Measurements from ENCODE around the gene GSTM3. TPM values are rescaled to one million over a fixed set of nuclear protein-coding genes. Genes with fewer than 3 reads are reported as not detected.
A peak's percentile ranks its signal among the peaks of the same experiment; 100 is the strongest.
"Not testable (repeated sequence)": the region's sequence is repeated elsewhere in the genome, so short reads cannot be mapped to it uniquely, and the experiment has no call there.

GSTM3 gene
- total RNA-seq, 2 donors from 2014 or later: 4.1 to 8.7 TPM

- peak in 1 of 2 donors; percentile 26 for DNase-seq
- no peak for ATAC-seq
- intact Hi-C loops (cut with DNase I, micrococcal nuclease): no loop called here
These were observed 24.6 kb upstream of the GSTM3 start for GRCh38 chr1:109765483-109765815.

- ATAC-seq: no peak
- DNase-seq: peak in 1 of 2 donors; percentile 28
- intact Hi-C loops (cut with DNase I, micrococcal nuclease): no loop called here
These were observed 24.0 kb upstream of the GSTM3 start for GRCh38 chr1:109764561-109765482.

GRCh38 chr1:109763646-109764415, 23.0 kb upstream of the GSTM3 start, which contains the start of gene EPS8L3:
Gene EPS8L3, minus strand, starts transcription at chr1:109763923. Its CDS starts 2,174 bp downstream, at chr1:109761749.
- intact Hi-C loops (cut with DNase I, micrococcal nuclease): no loop called here
- ATAC-seq (peak; percentile 83), DNase-seq (peak; percentile 94)

GRCh38 chr1:109762821-109763645, 22.2 kb upstream of the GSTM3 start:
- peak; percentile 50 to 63 for DNase-seq
- ATAC-seq: peak; percentile 58
- intact Hi-C loops (cut with DNase I, micrococcal nuclease): no loop called here

GRCh38 chr1:109762039-109762585, 21.3 kb upstream of the GSTM3 start:
- no peak for ATAC-seq
- peak in 1 of 2 donors; percentile 23 for DNase-seq
- intact Hi-C loops (cut with DNase I, micrococcal nuclease): no loop called here

- peak in 1 of 2 donors; percentile 46 for DNase-seq
- intact Hi-C loops (cut with DNase I, micrococcal nuclease): no loop called here
These were observed 20.6 kb upstream of the GSTM3 start for GRCh38 chr1:109761227-109762038.

GRCh38 chr1:109760581-109761226, 19.9 kb upstream of the GSTM3 start:
- ATAC-seq: no peak
- peak in 1 of 2 donors; percentile 21 for DNase-seq
- intact Hi-C loops (cut with DNase I, micrococcal nuclease): no loop called here

More at GRCh38 chr1:109761227-109762038, 20.6 kb upstream of the GSTM3 start:
- ATAC-seq: no peak

- ATAC-seq: no peak
- DNase-seq: peak in 1 of 2 donors; percentile 11
- intact Hi-C loops (cut with DNase I, micrococcal nuclease): no loop called here
These were observed 18.9 kb upstream of the GSTM3 start for GRCh38 chr1:109759513-109760334.

- intact Hi-C loops (cut with DNase I, micrococcal nuclease): no loop called here
- no peak for DNase-seq
- ATAC-seq: no peak
These were observed 17.3 kb upstream of the GSTM3 start for GRCh38 chr1:109757936-109758786.

- intact Hi-C loops (cut with DNase I, micrococcal nuclease): no loop called here
- DNase-seq (no peak), ATAC-seq (no peak)
These were observed 16.1 kb upstream of the GSTM3 start for GRCh38 chr1:109756848-109757521.

GRCh38 chr1:109756325-109756724, 15.5 kb upstream of the GSTM3 start:
- DNase-seq; ATAC-seq; intact Hi-C loops (cut with DNase I, micrococcal nuclease): not testable (repeated sequence)

GRCh38 chr1:109754738-109755137, 13.9 kb upstream of the GSTM3 start:
- no peak for DNase-seq
- intact Hi-C loops (cut with DNase I, micrococcal nuclease): no loop called here
- ATAC-seq: no peak

GRCh38 chr1:109751531-109752260, 10.9 kb upstream of the GSTM3 start:
- intact Hi-C loops (cut with DNase I, micrococcal nuclease): no loop called here
- DNase-seq (no peak), ATAC-seq (peak; percentile 10)

- DNase-seq: no peak
- intact Hi-C loops (cut with DNase I, micrococcal nuclease): no loop called here
- ATAC-seq: peak; percentile 14
These were observed 10.1 kb upstream of the GSTM3 start for GRCh38 chr1:109750920-109751319.

Measured in left colon (tissue), 2 donors.